ENCODE data around the gene KRT14. TPM values are rescaled to one million over a fixed set of nuclear protein-coding genes. Genes with fewer than 3 reads are reported as not detected.

KRT14 gene
- total RNA-seq (2022; extraction: Qiagen RNA extraction): 0.07 to 0.11 TPM (median 0.08 TPM) in 4 of 5 replicates, not detected in the other

DNA sequence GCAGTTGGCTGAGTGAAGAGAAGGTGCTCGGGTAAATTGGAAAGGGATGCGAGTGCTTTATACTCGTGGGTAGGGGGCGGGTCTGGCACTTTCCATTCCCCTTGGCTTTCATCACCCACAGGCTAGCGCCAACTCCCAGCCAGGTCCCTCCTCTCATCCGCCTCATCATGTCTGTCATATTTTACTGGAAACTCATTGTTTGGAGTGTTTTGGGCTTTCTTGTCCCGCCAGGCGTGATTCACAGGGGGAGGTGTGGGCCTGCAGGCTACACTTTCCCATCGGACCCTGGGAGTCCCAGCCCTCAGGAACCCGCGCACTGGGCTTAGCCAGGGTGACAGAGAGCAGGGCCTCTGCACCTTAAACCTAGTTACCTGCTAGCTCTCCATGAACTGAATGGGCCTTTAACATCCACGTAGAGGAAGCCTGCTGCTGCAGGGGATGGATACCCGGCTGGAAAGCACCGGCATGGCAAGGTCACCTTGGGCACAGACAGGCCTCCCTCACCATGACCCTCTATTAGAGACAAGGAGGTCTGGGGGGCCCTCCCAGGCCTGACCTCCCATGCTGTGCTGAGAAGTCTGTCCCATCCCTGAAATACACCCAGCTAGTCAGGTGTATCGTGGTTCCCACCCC is at the start of gene KRT14:
TSS of gene KRT14 (minus strand) at position 33 of the 633 bp plus-strand sequence. CDS start 61 bp downstream, outside the sequence.

DNA sequence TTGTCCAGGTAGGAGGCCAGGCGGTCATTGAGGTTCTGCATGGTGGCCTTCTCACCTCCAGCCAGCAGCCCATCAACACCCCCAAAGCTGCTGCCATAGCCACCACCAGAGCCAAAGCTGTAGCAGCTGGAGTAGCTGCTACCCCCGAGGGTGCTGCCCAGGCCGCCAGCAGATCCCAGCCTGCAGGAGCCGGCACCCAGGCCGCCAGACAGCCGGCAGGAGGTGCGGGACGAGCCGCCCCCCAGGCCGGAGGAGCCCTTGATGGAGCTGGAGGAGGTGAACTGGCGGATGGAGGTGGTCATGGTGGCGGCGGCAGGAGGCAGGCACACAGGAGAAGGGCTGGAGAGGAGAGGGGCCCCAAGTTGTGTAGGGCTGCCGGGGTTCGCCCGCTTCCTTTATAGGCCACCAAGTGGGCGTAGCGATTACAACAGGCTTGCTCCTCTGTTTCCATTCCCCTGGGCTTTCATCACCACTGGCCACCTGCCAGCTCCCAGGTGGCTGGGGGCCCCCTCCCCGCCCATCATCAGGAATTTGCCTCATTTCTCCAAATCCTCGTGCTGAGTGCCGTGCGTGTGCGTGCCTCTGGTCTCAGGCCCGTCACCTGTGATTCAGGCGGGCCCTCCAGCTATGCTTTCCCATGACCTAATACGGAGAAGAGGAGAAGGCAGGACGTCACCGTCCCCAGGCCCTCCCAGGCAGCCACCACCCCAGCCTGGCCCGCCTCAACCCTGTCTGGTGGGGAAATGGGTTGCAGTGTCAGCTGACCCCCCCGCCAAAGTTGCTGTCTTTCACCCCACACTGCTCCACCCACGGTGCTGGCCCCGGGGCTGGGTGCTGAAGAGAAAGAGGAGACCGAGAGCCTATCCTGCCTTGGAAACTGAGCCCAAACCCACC is 37.8 kb upstream of the KRT14 start, which contains the start of gene KRT17:
TSS of gene KRT17 (minus strand) at position 368 of the 894 bp plus-strand sequence. CDS start at position 302, 66 bp downstream.

DNA sequence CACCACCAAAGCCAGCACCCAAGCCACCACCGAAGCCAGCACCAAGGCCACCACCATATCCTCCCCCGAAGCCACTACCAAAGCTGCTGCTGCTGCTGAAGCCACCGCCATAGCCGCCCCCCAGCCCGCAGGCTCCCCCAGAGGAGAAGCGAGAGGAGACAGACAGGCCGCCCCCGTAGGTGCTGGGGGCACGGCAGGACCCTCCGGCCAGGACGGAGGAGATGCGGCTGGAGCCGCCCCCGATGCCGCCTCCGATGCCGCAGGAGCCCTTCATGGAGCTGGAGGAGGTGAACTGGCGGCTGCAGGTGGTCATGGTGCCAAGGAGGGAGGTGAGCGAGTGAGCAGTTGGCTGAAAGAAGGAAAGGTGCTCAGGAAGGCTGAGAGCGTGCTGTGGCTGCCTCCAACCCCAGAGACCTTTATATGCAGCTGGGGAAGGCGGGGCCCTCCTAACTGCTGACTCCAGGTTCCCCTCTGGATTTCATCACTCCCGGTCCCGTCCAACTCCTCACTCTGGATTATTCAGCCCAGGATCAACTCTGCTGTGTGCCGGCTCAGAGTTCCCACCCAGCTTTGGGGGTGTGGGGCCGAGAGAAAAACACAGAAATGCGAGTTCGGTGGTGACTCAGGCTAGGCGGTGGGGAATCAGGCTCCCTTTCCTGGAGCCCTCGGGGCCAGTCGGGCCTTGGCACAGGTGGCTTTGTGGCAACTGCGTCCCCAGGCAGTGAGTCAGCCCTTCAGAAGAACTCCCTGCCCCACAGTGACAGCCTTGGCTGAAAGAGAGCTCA is 25.9 kb upstream of the KRT14 start, which contains the start of gene KRT16:
TSS of gene KRT16 (minus strand) at position 392 of the 785 bp plus-strand sequence. CDS start at position 313, 79 bp downstream.

DNA sequence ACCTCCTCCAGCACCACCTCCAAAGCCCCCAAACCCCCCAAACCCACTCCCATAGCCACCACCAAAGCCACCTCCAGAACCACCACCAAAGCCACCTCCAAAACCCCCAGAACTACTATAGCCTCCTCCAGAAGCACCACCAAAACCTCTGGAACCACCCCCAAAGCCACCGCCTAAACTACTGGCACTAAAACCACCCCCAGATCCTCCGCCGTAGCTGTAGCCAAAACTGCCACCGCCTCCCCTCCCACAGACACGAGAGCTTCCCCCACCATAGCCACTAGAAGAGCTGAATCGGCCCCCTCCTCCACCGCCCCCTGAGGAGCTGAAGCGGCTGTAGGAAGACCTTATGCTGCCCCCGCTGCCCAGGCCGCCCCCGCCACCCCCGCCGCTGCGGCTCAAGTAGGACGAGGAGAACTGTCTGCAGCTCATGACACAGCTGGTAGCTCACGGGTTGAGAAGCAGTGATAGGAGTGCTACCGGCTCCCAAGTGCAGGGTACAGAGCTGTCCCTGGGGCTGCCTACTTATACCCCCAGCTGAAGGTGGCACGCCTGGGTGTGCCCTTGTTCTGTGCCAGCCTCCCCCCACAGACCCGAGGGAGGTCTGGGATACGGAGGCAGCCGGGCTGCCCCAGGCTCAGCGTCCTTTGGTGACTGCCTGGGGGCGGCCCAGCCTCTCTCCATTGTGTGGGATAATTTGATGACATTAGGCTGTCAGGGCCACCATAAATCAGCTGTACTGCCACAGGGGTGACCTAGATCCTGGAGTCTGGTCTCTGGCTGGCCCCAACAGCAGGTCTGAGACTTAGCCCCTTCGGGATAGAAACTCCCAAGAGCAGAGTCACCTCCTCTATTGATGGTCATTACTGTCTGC is 14.9 kb downstream of the KRT14 start, which contains the start of gene KRT9:
TSS of gene KRT9 (minus strand) at position 499 of the 874 bp plus-strand sequence. CDS start at position 432, 67 bp downstream.

Other genes starting within 250 kb of the KRT14 start
- gene KRT33A, start 236.1 kb downstream of the KRT14 start, total RNA-seq (2022; extraction: Qiagen RNA extraction): not detected in 5 replicates
- 0.08 TPM in 1 of 5 replicates, not detected in the others for gene KRT33B, start 217.1 kb downstream of the KRT14 start, total RNA-seq (2022; extraction: Qiagen RNA extraction)
- 0.23 to 0.61 TPM (median 0.42 TPM) in 5 replicates for gene KRT34, start 204.6 kb downstream of the KRT14 start, total RNA-seq (2022; extraction: Qiagen RNA extraction)
- gene KRT31, start 189.3 kb downstream of the KRT14 start, total RNA-seq (2022; extraction: Qiagen RNA extraction): not detected in 5 replicates
- not detected in 5 replicates for gene KRT37, start 162.3 kb downstream of the KRT14 start, total RNA-seq (2022; extraction: Qiagen RNA extraction)
- gene KRT38, start 145.9 kb downstream of the KRT14 start, total RNA-seq (2022; extraction: Qiagen RNA extraction): 0.03 TPM in 1 of 5 replicates, not detected in the others
- 0.06 to 0.09 TPM (median 0.08 TPM) in 3 of 5 replicates, not detected in the others for gene KRT32, start 119.5 kb downstream of the KRT14 start, total RNA-seq (2022; extraction: Qiagen RNA extraction)
- gene KRT35, start 105.7 kb downstream of the KRT14 start, total RNA-seq (2022; extraction: Qiagen RNA extraction): not detected in 5 replicates
- 0.05 TPM in 1 of 5 replicates, not detected in the others for gene KRT36, start 97.0 kb downstream of the KRT14 start, total RNA-seq (2022; extraction: Qiagen RNA extraction)
- 0.10 to 0.35 TPM (median 0.26 TPM) in 4 of 5 replicates, not detected in the other for gene KRT13, start 81.3 kb downstream of the KRT14 start, total RNA-seq (2022; extraction: Qiagen RNA extraction)
- 2.3 to 3.5 TPM (median 2.5 TPM) in 5 replicates for gene KRT15, start 68.0 kb downstream of the KRT14 start, total RNA-seq (2022; extraction: Qiagen RNA extraction)
- gene KRT19, start 58.6 kb downstream of the KRT14 start, total RNA-seq (2022; extraction: Qiagen RNA extraction): 38.8 to 54.9 TPM (median 45.7 TPM) in 5 replicates
- gene KRT9, start 14.8 kb downstream of the KRT14 start, total RNA-seq (2022; extraction: Qiagen RNA extraction): not detected in 5 replicates
- 0.94 to 1.6 TPM (median 1.6 TPM) in 5 replicates for gene KRT16, start 25.9 kb upstream of the KRT14 start, total RNA-seq (2022; extraction: Qiagen RNA extraction)
- 0.66 to 1.3 TPM (median 1.00 TPM) in 5 replicates for gene KRT17, start 37.7 kb upstream of the KRT14 start, total RNA-seq (2022; extraction: Qiagen RNA extraction)
- gene EIF1, start 102.0 kb upstream of the KRT14 start, total RNA-seq (2022; extraction: Qiagen RNA extraction): 1,199 to 1,525 TPM (median 1,311 TPM) in 5 replicates
- 0.17 TPM in 1 of 5 replicates, not detected in the others for gene GAST, start 125.4 kb upstream of the KRT14 start, total RNA-seq (2022; extraction: Qiagen RNA extraction)
- gene HAP1, start 147.7 kb upstream of the KRT14 start, total RNA-seq (2022; extraction: Qiagen RNA extraction): 1.0 to 1.3 TPM (median 1.2 TPM) in 5 replicates
- gene JUP, start 199.8 kb upstream of the KRT14 start, total RNA-seq (2022; extraction: Qiagen RNA extraction): 92.8 to 122 TPM (median 113 TPM) in 5 replicates
- 27.4 to 35.1 TPM (median 32.8 TPM) in 5 replicates for gene P3H4, start 225.1 kb upstream of the KRT14 start, total RNA-seq (2022; extraction: Qiagen RNA extraction)
- 85.2 to 104 TPM (median 96.6 TPM) in 5 replicates for gene FKBP10, start 226.1 kb upstream of the KRT14 start, total RNA-seq (2022; extraction: Qiagen RNA extraction)
- gene NT5C3B, start 249.3 kb upstream of the KRT14 start, total RNA-seq (2022; extraction: Qiagen RNA extraction): 98.7 to 110 TPM (median 105 TPM) in 5 replicates

Data from A549 treated with AZD2906 at 1 μM for 4 hours (cell line).